GM19455 (cell line): ENCODE results near the gene TMEM191B.
"Not testable (repeated sequence)": the region's sequence is repeated elsewhere in the genome, so short reads cannot be mapped to it uniquely, and the experiment has no call there.

ENCODE experiments used
- ATAC-seq: cut with Tn5 transposase; IDR thresholded peaks from one replicate; pipeline ENCODE4 v1.9.1; 2021; ENCODE audit not compliant: unreplicated experiment

TMEM191B gene

DNA sequence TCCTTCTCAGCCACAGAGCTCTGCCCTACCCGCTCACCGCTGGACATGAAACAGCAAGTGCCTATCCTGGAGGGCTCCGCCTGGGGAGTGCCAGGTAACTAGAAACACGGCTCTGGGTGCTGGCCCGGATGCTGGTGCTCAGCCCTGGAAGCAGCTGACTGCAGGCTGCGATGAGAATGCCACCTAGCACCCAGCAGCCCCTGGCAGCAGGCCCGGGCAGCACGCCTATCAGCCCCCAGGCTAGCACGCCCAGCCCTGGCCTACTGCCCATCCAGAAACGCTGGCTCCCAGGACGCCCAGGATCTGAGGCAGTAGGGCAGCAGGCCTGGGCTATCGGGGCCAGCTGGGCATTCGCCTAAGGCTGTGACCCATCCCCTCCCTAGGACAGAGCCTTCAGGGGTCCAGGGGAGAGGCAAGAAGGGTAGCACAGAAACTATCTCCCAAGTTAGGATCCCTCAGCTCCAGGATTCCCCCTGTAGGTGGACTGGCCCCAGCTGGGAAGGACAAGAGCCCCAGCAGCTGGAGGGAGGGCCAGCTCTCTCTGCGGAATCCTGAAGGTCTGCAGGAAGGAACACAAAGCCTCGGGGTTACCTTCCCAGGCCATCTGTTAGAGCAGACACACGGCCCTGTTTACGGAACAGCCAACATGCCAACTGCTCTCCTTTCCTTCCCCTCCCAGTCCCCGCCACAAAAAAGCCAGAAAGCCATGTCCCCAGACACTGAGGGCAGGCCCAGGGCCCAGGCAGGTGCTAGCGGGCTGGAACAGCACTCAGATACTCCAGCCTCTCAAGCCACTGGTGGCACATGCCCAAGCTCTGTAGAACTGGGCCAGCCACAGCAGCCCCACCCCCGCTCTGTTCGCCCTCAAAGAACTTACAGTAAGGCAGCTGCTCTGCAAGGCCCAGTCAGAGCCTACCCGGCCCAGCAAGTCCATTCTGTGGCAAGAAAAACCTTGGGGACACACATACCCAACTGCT lies 27.0 kb downstream of the TMEM191B start:
- not testable (repeated sequence) for ATAC-seq

- not testable (repeated sequence) for ATAC-seq
Measured at GRCh38 chr22:18558516-18558915, 30.9 kb downstream of the TMEM191B start.

DNA sequence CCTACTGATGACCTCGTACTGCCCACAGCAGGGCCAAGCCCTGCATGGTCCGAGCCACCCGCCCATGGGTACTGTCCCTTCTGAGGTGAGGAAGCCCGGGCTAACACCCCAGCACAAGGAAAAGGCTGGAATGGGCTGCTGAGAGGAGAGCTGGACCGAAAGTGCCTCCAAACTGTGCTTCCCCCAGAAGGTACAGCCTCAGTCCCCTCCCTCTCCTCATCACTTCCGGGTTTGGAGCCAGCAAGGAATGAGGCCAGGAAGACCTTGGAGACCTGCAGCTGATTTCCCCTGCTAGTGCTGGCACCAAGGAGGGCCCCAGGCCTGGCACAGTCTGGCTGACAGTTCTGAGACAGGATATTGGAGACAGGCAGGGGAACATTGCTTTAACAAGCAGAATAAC lies 31.3 kb downstream of the TMEM191B start:
- not testable (repeated sequence) for ATAC-seq

DNA sequence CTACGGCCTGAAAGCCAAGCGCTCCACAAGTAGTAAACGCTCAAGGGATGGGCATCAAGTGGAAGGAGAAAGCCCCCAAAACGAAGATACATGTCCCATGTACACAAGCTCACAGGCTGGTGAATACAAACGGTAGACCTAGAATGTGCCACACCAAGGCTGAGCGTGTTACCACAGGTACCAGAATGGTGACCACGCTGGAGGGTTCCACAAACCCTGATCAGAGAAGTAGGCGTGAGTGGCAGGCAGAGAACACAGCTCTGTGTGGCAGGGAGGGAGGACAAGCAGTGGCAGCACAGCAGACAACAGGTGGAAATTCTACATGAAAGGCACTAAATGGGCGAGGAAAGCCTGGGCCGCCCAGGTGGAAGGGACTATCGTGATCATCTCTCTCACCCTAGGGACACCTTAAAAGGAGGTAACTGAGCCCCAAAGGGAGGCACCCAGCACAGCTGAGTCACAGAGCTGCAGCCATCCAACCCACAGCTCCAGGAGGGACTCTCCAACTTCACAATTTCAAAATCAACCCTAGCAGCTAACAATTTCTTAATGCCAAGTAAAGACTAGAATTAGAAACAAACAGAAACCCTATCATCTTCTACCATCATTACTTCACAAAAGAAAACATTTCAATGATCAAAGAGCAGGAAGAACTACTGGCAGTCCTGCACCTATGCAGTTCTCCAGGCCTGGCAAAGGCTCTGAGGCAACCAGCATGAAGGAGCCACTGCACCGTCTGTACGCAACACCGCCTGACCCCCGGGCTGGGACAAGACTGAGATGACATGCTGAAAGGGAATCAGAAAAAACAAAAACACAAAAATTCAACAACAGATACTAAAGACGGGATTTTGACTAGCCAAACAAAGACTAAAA lies 32.7 kb downstream of the TMEM191B start:
- ATAC-seq: not testable (repeated sequence)

DNA sequence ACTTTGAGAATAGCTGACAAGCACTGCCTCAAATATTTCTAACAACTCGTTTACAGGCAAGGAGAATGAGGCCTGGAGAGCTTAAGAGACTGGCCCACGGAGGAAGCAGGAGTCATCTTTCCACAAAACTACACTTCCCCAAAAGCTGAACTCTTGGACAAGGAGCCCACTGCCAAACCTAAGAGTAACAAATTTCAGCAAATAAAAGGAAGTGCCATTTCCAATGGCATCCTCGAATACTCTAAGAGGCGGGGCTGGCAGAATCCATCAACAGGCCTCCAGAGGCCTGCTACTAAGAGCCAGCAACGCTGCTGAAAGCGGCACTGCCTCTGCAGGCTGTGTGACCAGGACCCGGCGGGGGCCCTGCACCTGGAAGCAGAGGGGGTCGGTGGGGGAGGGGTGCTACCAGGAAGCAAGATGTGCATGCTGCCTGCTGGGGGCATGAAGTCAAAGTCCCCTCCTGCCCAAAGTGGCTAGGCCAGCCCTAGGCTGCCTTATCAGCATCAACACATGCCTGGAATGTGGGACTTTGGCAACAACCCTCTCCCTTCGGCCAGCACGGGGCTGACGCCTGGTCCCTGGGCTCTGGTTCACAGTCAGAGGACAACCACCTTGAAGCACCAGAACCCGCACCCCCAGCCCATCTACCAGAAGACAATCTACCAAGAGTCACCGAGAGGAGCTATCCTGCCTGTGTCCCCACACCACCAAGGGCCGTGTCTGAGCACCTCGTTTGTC lies 43.1 kb downstream of the TMEM191B start:
- ATAC-seq: not testable (repeated sequence)

- ATAC-seq: not testable (repeated sequence)
Measured at GRCh38 chr22:18573483-18574164, 46.0 kb downstream of the TMEM191B start.

- not testable (repeated sequence) for ATAC-seq
Measured at GRCh38 chr22:18574555-18574954, 47.0 kb downstream of the TMEM191B start.

DNA sequence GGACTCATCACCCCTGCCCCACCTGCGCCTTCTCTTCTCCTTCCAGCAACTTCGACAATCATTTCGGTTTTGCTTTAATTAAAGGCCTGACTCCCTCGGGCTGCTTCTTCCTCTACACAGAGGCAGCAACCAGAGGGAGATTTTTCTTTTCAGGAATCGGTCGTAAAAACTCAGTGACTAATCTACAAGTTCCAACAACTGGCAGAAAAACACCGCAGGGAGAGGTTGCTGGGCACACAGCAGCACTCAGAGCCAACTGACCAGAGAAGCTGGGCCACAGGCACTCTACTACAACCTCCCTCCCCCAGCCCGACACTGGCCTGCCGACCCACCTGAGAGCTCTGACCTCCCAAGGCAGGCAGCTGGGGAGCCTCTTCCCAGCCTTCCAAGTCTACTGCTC lies 48.1 kb downstream of the TMEM191B start:
- not testable (repeated sequence) for ATAC-seq

- ATAC-seq: peak; percentile 35
Measured at GRCh38 chr22:18577090-18577818, 49.7 kb downstream of the TMEM191B start.

GRCh38 chr22:18577847-18578246 lies 50.2 kb downstream of the TMEM191B start:
- ATAC-seq: peak; percentile 77
